ENCODE data around the gene HERPUD1. TPM values are rescaled to one million over a fixed set of nuclear protein-coding genes. Genes with fewer than 3 reads are reported as not detected.
"Not testable (repeated sequence)": the region's sequence is repeated elsewhere in the genome, so short reads cannot be mapped to it uniquely, and the experiment has no call there.

Gene HERPUD1
- total RNA-seq, 1 experiment from 2014 or later, result 45.2 TPM

DNA sequence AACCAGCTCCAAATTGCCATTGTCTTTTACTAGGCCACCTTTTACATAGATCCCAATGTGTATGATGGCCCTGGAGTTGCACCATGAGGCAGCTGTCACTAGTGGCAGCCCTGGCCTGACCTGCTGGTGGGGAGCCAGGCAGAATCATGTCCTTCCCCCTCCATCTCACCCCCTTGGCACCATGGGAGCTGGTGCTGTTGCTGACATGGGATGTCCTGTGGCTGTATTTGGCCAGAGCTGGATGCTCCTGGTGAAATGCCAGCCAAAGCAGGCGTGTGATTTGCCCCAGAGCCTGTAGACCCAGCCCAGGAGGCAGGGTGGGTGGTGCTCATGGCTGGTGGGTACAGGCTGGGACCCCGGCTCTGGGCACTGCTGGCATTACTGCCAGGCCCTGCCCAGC is 48.4 kb upstream of the HERPUD1 start:
- no peaks in the 10 kb centered on the region for H3K36me3 ChIP-seq (ENCODE audit: control insufficient read depth, insufficient read depth, low read length)
- H3K27me3 ChIP-seq (ENCODE audit: control insufficient read depth, insufficient read depth, low read length), result no peaks in the 10 kb centered on the region
- no peaks in the 10 kb centered on the region for H3K9me3 ChIP-seq (ENCODE audit: control insufficient read depth, insufficient read depth, low read depth, low read length)
- in situ Hi-C loops (cut with HindIII; ENCODE audit: low pct_unique_long_range_greater_than_20kb, low sequenced_read_pairs), result no loop called here
- CTCF ChIA-PET, result no interaction called here
- H3K4me1 ChIP-seq (ENCODE audit: control insufficient read depth, insufficient read depth, low read length), result no peaks in the 10 kb centered on the region
- no TSS peak for BruUV-seq (replicated peaks)
- POLR2A ChIA-PET, result interaction anchor here (0.6 kb wide), 1 partner anchor 108 kb away, joined by 8 read pairs; no protein-coding TSS in a partner anchor
- H3K4me3 ChIP-seq (ENCODE audit: low read depth in 2 of 2, low read length in 2 of 2), result no peak overlapping the region
- intact Hi-C loops (cut with micrococcal nuclease; ENCODE audit: unreplicated experiment), result no loop called here
- no peak overlapping the region for H3K27ac ChIP-seq (ENCODE audit: low read length)
- TF ChIP-seq TCF7L2 (IDR thresholded peaks at IDR 0.05; ENCODE audit: low read depth, low read length), result no peak
- no peak for TF ChIP-seq SIN3A (IDR thresholded peaks at IDR 0.05; ENCODE audit: borderline replicate concordance, insufficient read depth, low read depth, low read length)
- TF ChIP-seq POLR2AphosphoS5 (IDR thresholded peaks at IDR 0.05; ENCODE audit: low read depth, low read length), result no peak
- TF ChIP-seq, protein P1, sequence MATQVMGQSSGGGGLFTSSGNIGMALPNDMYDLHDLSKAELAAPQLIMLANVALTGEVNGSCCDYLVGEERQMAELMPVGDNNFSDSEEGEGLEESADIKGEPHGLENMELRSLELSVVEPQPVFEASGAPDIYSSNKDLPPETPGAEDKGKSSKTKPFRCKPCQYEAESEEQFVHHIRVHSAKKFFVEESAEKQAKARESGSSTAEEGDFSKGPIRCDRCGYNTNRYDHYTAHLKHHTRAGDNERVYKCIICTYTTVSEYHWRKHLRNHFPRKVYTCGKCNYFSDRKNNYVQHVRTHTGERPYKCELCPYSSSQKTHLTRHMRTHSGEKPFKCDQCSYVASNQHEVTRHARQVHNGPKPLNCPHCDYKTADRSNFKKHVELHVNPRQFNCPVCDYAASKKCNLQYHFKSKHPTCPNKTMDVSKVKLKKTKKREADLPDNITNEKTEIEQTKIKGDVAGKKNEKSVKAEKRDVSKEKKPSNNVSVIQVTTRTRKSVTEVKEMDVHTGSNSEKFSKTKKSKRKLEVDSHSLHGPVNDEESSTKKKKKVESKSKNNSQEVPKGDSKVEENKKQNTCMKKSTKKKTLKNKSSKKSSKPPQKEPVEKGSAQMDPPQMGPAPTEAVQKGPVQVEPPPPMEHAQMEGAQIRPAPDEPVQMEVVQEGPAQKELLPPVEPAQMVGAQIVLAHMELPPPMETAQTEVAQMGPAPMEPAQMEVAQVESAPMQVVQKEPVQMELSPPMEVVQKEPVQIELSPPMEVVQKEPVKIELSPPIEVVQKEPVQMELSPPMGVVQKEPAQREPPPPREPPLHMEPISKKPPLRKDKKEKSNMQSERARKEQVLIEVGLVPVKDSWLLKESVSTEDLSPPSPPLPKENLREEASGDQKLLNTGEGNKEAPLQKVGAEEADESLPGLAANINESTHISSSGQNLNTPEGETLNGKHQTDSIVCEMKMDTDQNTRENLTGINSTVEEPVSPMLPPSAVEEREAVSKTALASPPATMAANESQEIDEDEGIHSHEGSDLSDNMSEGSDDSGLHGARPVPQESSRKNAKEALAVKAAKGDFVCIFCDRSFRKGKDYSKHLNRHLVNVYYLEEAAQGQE (IDR thresholded peaks at IDR 0.05; ENCODE audit: insufficient read depth in 1 of 2, low read depth in 2 of 2, low read length in 1 of 2), result no peak
- TF ChIP-seq, protein P2, sequence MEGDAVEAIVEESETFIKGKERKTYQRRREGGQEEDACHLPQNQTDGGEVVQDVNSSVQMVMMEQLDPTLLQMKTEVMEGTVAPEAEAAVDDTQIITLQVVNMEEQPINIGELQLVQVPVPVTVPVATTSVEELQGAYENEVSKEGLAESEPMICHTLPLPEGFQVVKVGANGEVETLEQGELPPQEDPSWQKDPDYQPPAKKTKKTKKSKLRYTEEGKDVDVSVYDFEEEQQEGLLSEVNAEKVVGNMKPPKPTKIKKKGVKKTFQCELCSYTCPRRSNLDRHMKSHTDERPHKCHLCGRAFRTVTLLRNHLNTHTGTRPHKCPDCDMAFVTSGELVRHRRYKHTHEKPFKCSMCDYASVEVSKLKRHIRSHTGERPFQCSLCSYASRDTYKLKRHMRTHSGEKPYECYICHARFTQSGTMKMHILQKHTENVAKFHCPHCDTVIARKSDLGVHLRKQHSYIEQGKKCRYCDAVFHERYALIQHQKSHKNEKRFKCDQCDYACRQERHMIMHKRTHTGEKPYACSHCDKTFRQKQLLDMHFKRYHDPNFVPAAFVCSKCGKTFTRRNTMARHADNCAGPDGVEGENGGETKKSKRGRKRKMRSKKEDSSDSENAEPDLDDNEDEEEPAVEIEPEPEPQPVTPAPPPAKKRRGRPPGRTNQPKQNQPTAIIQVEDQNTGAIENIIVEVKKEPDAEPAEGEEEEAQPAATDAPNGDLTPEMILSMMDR (IDR thresholded peaks at IDR 0.05), result no peak
- DNase-seq (ENCODE audit: low read depth, low spot score), result no peak
- ATAC-seq, result no peak

DNA sequence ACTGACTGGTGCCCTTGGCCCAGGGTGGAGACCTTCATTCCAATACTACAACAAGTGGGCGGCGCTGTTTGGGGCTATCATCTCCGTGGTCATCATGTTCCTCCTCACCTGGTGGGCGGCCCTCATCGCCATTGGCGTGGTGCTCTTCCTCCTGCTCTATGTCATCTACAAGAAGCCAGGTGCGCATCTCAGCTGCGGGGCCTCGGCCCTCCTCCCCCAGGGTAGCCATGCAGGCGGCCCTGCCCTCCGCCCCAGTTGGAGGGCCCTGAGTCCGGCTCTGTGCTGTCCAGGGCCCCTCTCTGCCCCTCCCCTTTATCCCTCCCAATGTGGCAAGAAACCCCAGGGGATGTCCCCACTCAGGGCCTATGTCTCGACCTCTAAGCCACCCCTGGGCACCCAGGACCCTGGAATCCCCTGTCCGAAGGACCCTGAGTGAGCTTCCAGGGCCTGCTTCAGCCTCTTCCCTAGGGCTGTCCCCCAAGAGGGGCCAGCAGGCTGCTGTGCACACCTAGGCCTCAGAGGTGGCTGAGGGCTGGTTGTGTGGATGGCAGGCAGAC is 47.8 kb upstream of the HERPUD1 start:
- no TSS peak for BruUV-seq (replicated peaks)
- Histone ChIP-seq H3K4me3 (ENCODE audit: low read depth in 2 of 2, low read length in 2 of 2) (no peak overlapping the region), H3K27ac (ENCODE audit: low read length) (no peak overlapping the region), H3K36me3 (ENCODE audit: control insufficient read depth, insufficient read depth, low read length) (no peaks in the 10 kb centered on the region), H3K4me1 (ENCODE audit: control insufficient read depth, insufficient read depth, low read length) (no peaks in the 10 kb centered on the region), H3K9me3 (ENCODE audit: control insufficient read depth, insufficient read depth, low read depth, low read length) (no peaks in the 10 kb centered on the region), H3K27me3 (ENCODE audit: control insufficient read depth, insufficient read depth, low read length) (no peaks in the 10 kb centered on the region)
- TF ChIP-seq SIN3A (IDR thresholded peaks at IDR 0.05; ENCODE audit: borderline replicate concordance, insufficient read depth, low read depth, low read length) (no peak), TCF7L2 (IDR thresholded peaks at IDR 0.05; ENCODE audit: low read depth, low read length) (no peak), POLR2AphosphoS5 (IDR thresholded peaks at IDR 0.05; ENCODE audit: low read depth, low read length) (no peak)
- TF ChIP-seq, protein P2 (IDR thresholded peaks at IDR 0.05), result no peak
- ChIA-PET POLR2A (no interaction called here), CTCF (no interaction called here)
- intact Hi-C loops (cut with micrococcal nuclease; ENCODE audit: unreplicated experiment), result no loop called here
- in situ Hi-C loops (cut with HindIII; ENCODE audit: low pct_unique_long_range_greater_than_20kb, low sequenced_read_pairs), result no loop called here
- DNase-seq (ENCODE audit: low read depth, low spot score) (no peak), ATAC-seq (no peak)

DNA sequence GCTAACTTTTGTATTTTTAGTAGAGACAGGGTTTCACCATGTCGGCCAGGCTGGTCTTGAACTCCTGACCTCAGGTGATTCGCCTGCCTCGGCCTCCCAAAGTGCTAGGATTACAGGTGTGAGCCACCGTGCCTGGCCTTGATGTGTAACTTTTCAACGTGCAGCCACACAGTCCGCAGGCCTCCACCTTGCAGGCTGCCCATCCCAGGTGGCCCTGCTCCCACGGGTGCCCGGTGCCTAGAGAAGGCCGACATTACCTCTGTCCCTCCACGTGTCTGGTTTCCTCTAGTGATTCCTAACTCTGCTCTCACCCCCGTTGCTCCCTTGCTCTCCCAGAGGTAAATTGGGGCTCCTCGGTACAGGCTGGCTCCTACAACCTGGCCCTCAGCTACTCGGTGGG is 47.0 kb upstream of the HERPUD1 start:
- intact Hi-C loops (cut with micrococcal nuclease; ENCODE audit: unreplicated experiment); ATAC-seq; H3K9me3 ChIP-seq (ENCODE audit: control insufficient read depth, insufficient read depth, low read depth, low read length); BruUV-seq (replicated peaks); H3K27ac ChIP-seq (ENCODE audit: low read length); DNase-seq (ENCODE audit: low read depth, low spot score); in situ Hi-C loops (cut with HindIII; ENCODE audit: low pct_unique_long_range_greater_than_20kb, low sequenced_read_pairs); H3K4me1 ChIP-seq (ENCODE audit: control insufficient read depth, insufficient read depth, low read length); POLR2A ChIA-PET; H3K36me3 ChIP-seq (ENCODE audit: control insufficient read depth, insufficient read depth, low read length); H3K27me3 ChIP-seq (ENCODE audit: control insufficient read depth, insufficient read depth, low read length); H3K4me3 ChIP-seq (ENCODE audit: low read depth in 2 of 2, low read length in 2 of 2); CTCF ChIA-PET: not testable (repeated sequence)
